DND-41 (cell line): ENCODE measurements around the gene MIEN1.

Experiments
- ATAC-seq: fragments of 200-7000 bp; cut with Tn5 transposase; 3 replicates; pipeline ENCODE4 v1.9.1; 2021; ENCODE audit warnings: low read depth; ENCODE audit not compliant: insufficient read depth
- DNase-seq: peaks from one replicate; pipeline ENCODE4 v3.0.0-alpha.2; 2020
- H2AFZ ChIP-seq: 2 replicates; pipeline ENCODE4 v1.6.0; 2012; ENCODE audit warnings: low read depth, low read length
- H3K27ac ChIP-seq: 2 replicates; pipeline ENCODE4 v1.5.1; 2012; ENCODE audit warnings: low read length, inconsistent platforms
- H3K27me3 ChIP-seq: fragments of 200-600 bp; sonication (generic); 2 replicates; pipeline ENCODE4 v1.6.0; 2012; ENCODE audit warnings: low read length, mild to moderate bottlenecking, inconsistent platforms; ENCODE audit not compliant: insufficient read depth, poor library complexity
- H3K36me3 ChIP-seq: 2 replicates; pipeline ENCODE4 v1.5.1; 2012; ENCODE audit warnings: low read length, inconsistent platforms; ENCODE audit not compliant: insufficient read depth
- H3K4me1 ChIP-seq: 2 replicates; pipeline ENCODE4 v1.5.1; 2012; ENCODE audit warnings: mild to moderate bottlenecking, low read length; ENCODE audit not compliant: insufficient read depth
- H3K4me2 ChIP-seq: 2 replicates; pipeline ENCODE4 v1.6.0; 2012; ENCODE audit warnings: mild to moderate bottlenecking, moderate library complexity, low read length, inconsistent platforms; ENCODE audit not compliant: insufficient read depth
- H3K4me3 ChIP-seq, 2 experiments: fragments of 200-600 bp in 1 of 2; shearing (Covaris generic) in 1 of 2; 2 replicates each; pipeline ENCODE4 v1.5.1; 2012 to 2016; ENCODE audit warnings: inconsistent platforms in 2 of 2, low read length in 2 of 2, mild to moderate bottlenecking in 2 of 2, low read depth in 1 of 2, moderate library complexity in 1 of 2
- H3K79me2 ChIP-seq: 2 replicates; pipeline ENCODE4 v1.6.0; 2012; ENCODE audit warnings: low read length, inconsistent platforms; ENCODE audit not compliant: insufficient read depth
- H3K9ac ChIP-seq: 2 replicates; pipeline ENCODE4 v1.6.0; 2012; ENCODE audit warnings: low read depth, mild to moderate bottlenecking, inconsistent platforms, low read length, moderate library complexity
- H3K9me3 ChIP-seq: 2 replicates; pipeline ENCODE4 v1.5.1; 2012; ENCODE audit warnings: low read length, moderate library complexity, mild to moderate bottlenecking, inconsistent platforms; ENCODE audit not compliant: insufficient read depth, severe bottlenecking
- H4K20me1 ChIP-seq: 2 replicates; pipeline ENCODE4 v1.6.0; 2012; ENCODE audit warnings: low read length; ENCODE audit not compliant: insufficient read depth
- EZH2 ChIP-seq: IDR thresholded peaks from 3 replicates; pipeline ENCODE4 v1.6.1; 2012; ENCODE audit warnings: borderline replicate concordance, low read depth, mild to moderate bottlenecking, moderate library complexity, low read length, inconsistent platforms; ENCODE audit not compliant: severe bottlenecking
- TF ChIP-seq, protein P1 (sequence below): IDR thresholded peaks from 2 replicates; pipeline ENCODE4 v1.5.1; 2012; ENCODE audit warnings: borderline replicate concordance, low read length, moderate library complexity, mild to moderate bottlenecking; ENCODE audit not compliant: poor library complexity, severe bottlenecking; ENCODE audit errors: extremely low read depth

The MIEN1 gene

DNA sequence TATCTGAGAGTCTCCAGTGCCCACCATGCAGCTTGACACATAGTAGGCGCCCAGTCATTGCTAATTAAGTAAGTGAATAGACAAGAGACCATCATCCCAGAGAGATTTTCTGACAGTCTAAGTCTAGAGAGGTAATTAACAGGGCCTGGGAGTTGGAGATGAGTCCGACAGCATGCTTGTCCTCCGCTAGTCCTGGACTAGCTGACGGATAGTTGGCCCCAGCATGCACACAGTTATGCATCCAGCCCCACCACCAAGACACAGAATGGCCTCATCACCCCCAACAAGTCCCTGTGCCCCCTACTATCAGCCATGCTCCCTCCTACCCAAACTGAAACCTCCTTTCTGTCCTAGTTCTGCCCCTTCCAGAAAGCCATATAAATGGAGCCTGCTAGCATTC lies 17.4 kb upstream of the MIEN1 start:
- Histone ChIP-seq H4K20me1 (no peaks in the 10 kb centered on the region), H3K4me1 (peaks cover 4% of the 10 kb centered on the region), H3K4me3 (no peak overlapping the region), H3K4me2 (no peak overlapping the region), H3K27me3 (no peaks in the 10 kb centered on the region), H3K27ac (no peak overlapping the region), H3K79me2 (no peaks in the 10 kb centered on the region), H2AFZ (no peak overlapping the region), H3K9me3 (no peaks in the 10 kb centered on the region), H3K9ac (no peak overlapping the region), H3K36me3 (no peaks in the 10 kb centered on the region)
- DNase-seq (no peak), ATAC-seq (no peak)
- TF ChIP-seq EZH2 = no peak
- TF ChIP-seq, protein P1, sequence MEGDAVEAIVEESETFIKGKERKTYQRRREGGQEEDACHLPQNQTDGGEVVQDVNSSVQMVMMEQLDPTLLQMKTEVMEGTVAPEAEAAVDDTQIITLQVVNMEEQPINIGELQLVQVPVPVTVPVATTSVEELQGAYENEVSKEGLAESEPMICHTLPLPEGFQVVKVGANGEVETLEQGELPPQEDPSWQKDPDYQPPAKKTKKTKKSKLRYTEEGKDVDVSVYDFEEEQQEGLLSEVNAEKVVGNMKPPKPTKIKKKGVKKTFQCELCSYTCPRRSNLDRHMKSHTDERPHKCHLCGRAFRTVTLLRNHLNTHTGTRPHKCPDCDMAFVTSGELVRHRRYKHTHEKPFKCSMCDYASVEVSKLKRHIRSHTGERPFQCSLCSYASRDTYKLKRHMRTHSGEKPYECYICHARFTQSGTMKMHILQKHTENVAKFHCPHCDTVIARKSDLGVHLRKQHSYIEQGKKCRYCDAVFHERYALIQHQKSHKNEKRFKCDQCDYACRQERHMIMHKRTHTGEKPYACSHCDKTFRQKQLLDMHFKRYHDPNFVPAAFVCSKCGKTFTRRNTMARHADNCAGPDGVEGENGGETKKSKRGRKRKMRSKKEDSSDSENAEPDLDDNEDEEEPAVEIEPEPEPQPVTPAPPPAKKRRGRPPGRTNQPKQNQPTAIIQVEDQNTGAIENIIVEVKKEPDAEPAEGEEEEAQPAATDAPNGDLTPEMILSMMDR = no peak

DNA sequence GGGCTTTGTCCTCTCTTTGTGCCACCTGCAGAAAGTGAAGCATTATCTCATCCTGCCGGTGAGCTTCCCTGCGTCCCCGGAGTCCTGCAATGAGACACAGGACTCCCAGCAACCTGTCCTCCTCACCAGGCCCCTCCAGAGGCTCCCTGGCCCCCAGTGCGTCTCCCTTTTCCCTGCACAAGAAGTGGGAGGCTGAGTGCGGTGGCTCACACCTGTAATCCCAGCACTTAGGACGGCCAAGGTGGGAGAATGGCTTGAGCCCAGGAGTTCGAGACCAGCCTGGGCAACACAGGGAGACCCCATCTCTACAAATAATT lies 15.8 kb upstream of the MIEN1 start:
- Histone ChIP-seq H3K4me3 (no peak overlapping the region), H3K9ac (no peak overlapping the region), H3K27me3 (no peaks in the 10 kb centered on the region), H3K36me3 (no peaks in the 10 kb centered on the region), H3K4me2 (no peak overlapping the region), H3K79me2 (no peaks in the 10 kb centered on the region), H3K27ac (no peak overlapping the region), H3K9me3 (no peaks in the 10 kb centered on the region), H2AFZ (no peak overlapping the region), H3K4me1 (no peaks in the 10 kb centered on the region), H4K20me1 (no peaks in the 10 kb centered on the region)
- TF ChIP-seq, protein P1 = no peak
- no peak for TF ChIP-seq EZH2
- ATAC-seq (no peak), DNase-seq (no peak)

DNA sequence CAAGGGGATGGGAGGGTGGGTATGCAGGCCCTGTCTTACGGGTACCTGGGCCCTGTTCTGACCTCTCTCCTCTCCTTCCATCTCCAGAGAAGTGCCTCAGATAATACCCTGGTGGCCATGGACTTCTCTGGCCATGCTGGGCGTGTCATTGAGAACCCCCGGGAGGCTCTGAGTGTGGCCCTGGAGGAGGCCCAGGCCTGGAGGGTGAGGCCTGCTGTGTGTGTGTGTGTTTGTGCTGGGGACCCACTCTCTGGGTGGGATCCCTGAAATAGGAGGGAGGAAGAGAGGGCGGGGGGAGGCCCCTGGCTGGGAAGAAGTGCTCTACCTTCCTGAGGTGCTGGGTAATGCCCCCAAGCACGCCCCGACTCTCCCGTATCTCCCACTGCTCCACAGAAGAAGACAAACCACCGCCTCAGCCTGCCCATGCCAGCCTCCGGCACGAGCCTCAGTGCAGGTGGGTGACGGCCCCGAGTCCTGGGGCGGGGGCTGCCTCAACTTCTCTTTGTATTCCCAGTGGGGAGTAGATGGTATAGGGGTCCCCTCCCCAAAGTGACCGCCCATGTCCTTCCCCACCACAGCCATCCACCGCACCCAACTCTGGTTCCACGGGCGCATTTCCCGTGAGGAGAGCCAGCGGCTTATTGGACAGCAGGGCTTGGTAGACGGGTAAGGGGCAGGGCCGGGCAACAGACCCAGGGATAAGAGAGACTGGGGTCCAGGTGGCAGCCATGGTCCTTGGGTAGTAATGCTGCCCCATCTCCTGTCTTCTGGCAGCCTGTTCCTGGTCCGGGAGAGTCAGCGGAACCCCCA lies 15.2 kb upstream of the MIEN1 start:
- H3K9ac ChIP-seq = no peak overlapping the region
- no peaks in the 10 kb centered on the region for H4K20me1 ChIP-seq
- no peak for ATAC-seq
- no peak overlapping the region for H3K4me3 ChIP-seq
- H3K79me2 ChIP-seq = no peaks in the 10 kb centered on the region
- no peaks in the 10 kb centered on the region for H3K9me3 ChIP-seq
- no peak for DNase-seq
- H3K36me3 ChIP-seq = no peaks in the 10 kb centered on the region
- no peak overlapping the region for H2AFZ ChIP-seq
- no peak overlapping the region for H3K27ac ChIP-seq
- TF ChIP-seq EZH2 = no peak
- TF ChIP-seq, protein P1 = no peak
- H3K27me3 ChIP-seq = no peaks in the 10 kb centered on the region
- no peak overlapping the region for H3K4me2 ChIP-seq
- H3K4me1 ChIP-seq = no peaks in the 10 kb centered on the region

DNA sequence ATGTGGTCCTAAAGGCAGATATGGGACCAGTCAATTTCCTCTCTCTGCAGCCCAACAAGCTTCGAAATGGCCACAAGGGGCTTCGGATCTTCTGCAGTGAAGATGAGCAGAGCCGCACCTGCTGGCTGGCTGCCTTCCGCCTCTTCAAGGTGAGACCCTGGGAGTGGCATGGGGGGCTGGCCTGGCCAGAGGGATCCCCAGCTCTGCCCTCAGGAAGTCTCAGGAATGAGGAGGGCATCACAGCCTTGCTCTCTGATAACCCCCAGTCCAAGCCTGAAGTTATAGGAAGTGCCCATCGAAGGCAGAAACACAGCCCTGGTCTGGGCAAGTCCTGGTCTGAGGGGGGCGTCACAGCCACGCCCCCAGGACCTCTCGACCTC lies 14.5 kb upstream of the MIEN1 start:
- Histone ChIP-seq H4K20me1 (no peaks in the 10 kb centered on the region), H3K9me3 (no peaks in the 10 kb centered on the region), H3K9ac (no peak overlapping the region), H3K36me3 (no peaks in the 10 kb centered on the region), H2AFZ (no peak overlapping the region), H3K79me2 (no peaks in the 10 kb centered on the region), H3K4me3 (no peak overlapping the region), H3K27ac (no peak overlapping the region), H3K27me3 (no peaks in the 10 kb centered on the region), H3K4me1 (no peaks in the 10 kb centered on the region), H3K4me2 (no peak overlapping the region)
- ATAC-seq (no peak), DNase-seq (no peak)
- no peak for TF ChIP-seq EZH2
- TF ChIP-seq, protein P1 = no peak
